Fibroblast of villous mesenchyme (primary cell): Measurements from ENCODE around the gene PLS1. TPM values are rescaled to one million over a fixed set of nuclear protein-coding genes. Genes with fewer than 3 reads are reported as not detected.
"Not testable (repeated sequence)": the region's sequence is repeated elsewhere in the genome, so short reads cannot be mapped to it uniquely, and the experiment has no call there.

Experiments
- DNase-seq: peaks from one replicate; pipeline ENCODE4 v3.0.0-alpha.2; 2010; ENCODE audit warnings: low read depth
- H3K4me3 ChIP-seq: 2 replicates; pipeline ENCODE4 v1.5.1; 2011; ENCODE audit warnings: low read depth, mild to moderate bottlenecking, low read length
- CTCF ChIP-seq: IDR thresholded peaks from 2 replicates; pipeline ENCODE4 v1.5.1; 2012; ENCODE audit warnings: low read depth, mild to moderate bottlenecking, low read length; ENCODE audit not compliant: insufficient read depth
- total RNA-seq: library from RNA; depleted of rRNA; stranded (reverse); fragments of >200 nt; gene quantifications from 2 replicates; pipeline ENCODE4 v1.2.3, GENCODE V29; 2012

PLS1 gene
- total RNA-seq, 1 donor, result 3.0 TPM

GRCh38 chr3:142568393-142569017, 27.7 kb upstream of the PLS1 start:
- no peak for DNase-seq

GRCh38 chr3:142569422-142569821, 26.8 kb upstream of the PLS1 start:
- H3K4me3 ChIP-seq, DNase-seq: not testable (repeated sequence)

More at GRCh38 chr3:142568393-142569017, 27.7 kb upstream of the PLS1 start:
- no peak for TF ChIP-seq CTCF
- H3K4me3 ChIP-seq, result no peak overlapping the region

GRCh38 chr3:142574223-142574622, 22.0 kb upstream of the PLS1 start:
- not testable (repeated sequence) for H3K4me3 ChIP-seq, DNase-seq

- no peak overlapping the region for H3K4me3 ChIP-seq
- no peak for TF ChIP-seq CTCF
- no peak for DNase-seq
Observed at GRCh38 chr3:142574665-142575064, 21.5 kb upstream of the PLS1 start.

- DNase-seq, result no peak
- TF ChIP-seq CTCF, result no peak
- no peak overlapping the region for H3K4me3 ChIP-seq
Observed at GRCh38 chr3:142576792-142577191, 19.4 kb upstream of the PLS1 start.

- peak; percentile 34 for DNase-seq
- peak overlapping the region; percentile 90 for H3K4me3 ChIP-seq
- no peak for TF ChIP-seq CTCF
Observed at GRCh38 chr3:142577696-142578328, 18.4 kb upstream of the PLS1 start.

- peak; percentile 98 for DNase-seq
- no peak for TF ChIP-seq CTCF
- peak within 1 kb of the TSS; percentile 90 for H3K4me3 ChIP-seq
Observed at GRCh38 chr3:142578329-142579223, 17.6 kb upstream of the PLS1 start, which contains the start of gene ATR. Gene ATR (minus strand): TSS chr3:142578733. CDS start chr3:142578704, 29 bp downstream.
